ENCODE measurements around the gene ARHGAP8. TPM values are rescaled to one million over a fixed set of nuclear protein-coding genes. Genes with fewer than 3 reads are reported as not detected.

The ARHGAP8 gene
- total and polyA plus RNA-seq, 2 donors (not counting 3 experiments of a cell fraction or from before 2014, with no cell fraction given) = not detected

GRCh38 chr22:44760476-44760875 lies 8.1 kb downstream of the ARHGAP8 start:
- FAIRE-seq (no peak), DNase-seq (ENCODE audit: low read depth, low spot score) (no peak)
- no peak overlapping the region for H3K27ac ChIP-seq (ENCODE audit: insufficient read depth, low read depth, low read length)
- H4K20me1 ChIP-seq (replicated peaks; ENCODE audit: control insufficient read depth, extremely low read depth, insufficient read depth, low read length) = no peaks in the 10 kb centered on the region
- ChIA-PET CTCF (no interaction called here), POLR2A (no interaction called here)
- no peak overlapping the region for H2AFZ ChIP-seq (ENCODE audit: low read depth, low read length)
- H3K27me3 ChIP-seq (ENCODE audit: control insufficient read depth in 2 of 2, insufficient read depth in 2 of 2, low read length in 2 of 2) = peaks cover 0 to 6% of the 10 kb centered on the region in 2 experiments
- H3K36me3 ChIP-seq (ENCODE audit: control insufficient read depth in 2 of 2, extremely low read depth in 1 of 2, insufficient read depth in 2 of 2, low read length in 2 of 2) = no peaks in the 10 kb centered on the region
- BruUV-seq (replicated peaks) = no TSS peak
- no peak overlapping the region for H3K9ac ChIP-seq (replicated peaks; ENCODE audit: extremely low read depth, insufficient read depth, low read length)
- H3K4me2 ChIP-seq (ENCODE audit: insufficient read depth, low read length) = no peak overlapping the region
- no peaks in the 10 kb centered on the region for H3K79me2 ChIP-seq (ENCODE audit: control insufficient read depth, insufficient read depth, low read length)
- TF ChIP-seq GATA2 (IDR thresholded peaks at IDR 0.05; ENCODE audit: insufficient read depth, insufficient read length, low read depth, low read length) = no peak
- dilution Hi-C loops (cut with MboI; ENCODE audit: extremely low pct_ligation_motif_present, low sequenced_read_pairs) (no loop called here), intact Hi-C loops (cut with micrococcal nuclease) (no loop called here)
- H3K4me3 ChIP-seq (replicated peaks in 1 of 3; ENCODE audit: insufficient read depth in 1 of 3, low read depth in 1 of 3, low read length in 3 of 3) = no peak overlapping the region
- H3K9me1 ChIP-seq (replicated peaks; ENCODE audit: control insufficient read depth, extremely low read depth, insufficient read depth, low read length) = no peaks in the 10 kb centered on the region
- no peaks in the 10 kb centered on the region for H3K4me1 ChIP-seq (ENCODE audit: control insufficient read depth, extremely low read depth, insufficient read depth, low read length)
- no peaks in the 10 kb centered on the region for H3K9me3 ChIP-seq (replicated peaks; ENCODE audit: control insufficient read depth, insufficient read depth, low read length)

- BruUV-seq (replicated peaks) = no TSS peak
- Histone ChIP-seq H3K9me3 (replicated peaks; ENCODE audit: control insufficient read depth, insufficient read depth, low read length) (no peaks in the 10 kb centered on the region), H3K27me3 (ENCODE audit: control insufficient read depth in 2 of 2, insufficient read depth in 2 of 2, low read length in 2 of 2) (peaks cover 0 to 2% of the 10 kb centered on the region in 2 experiments), H3K36me3 (ENCODE audit: control insufficient read depth in 2 of 2, extremely low read depth in 1 of 2, insufficient read depth in 2 of 2, low read length in 2 of 2) (no peaks in the 10 kb centered on the region), H3K4me3 (replicated peaks in 1 of 3; ENCODE audit: insufficient read depth in 1 of 3, low read depth in 1 of 3, low read length in 3 of 3) (no peak overlapping the region), H2AFZ (ENCODE audit: low read depth, low read length) (no peak overlapping the region), H3K79me2 (ENCODE audit: control insufficient read depth, insufficient read depth, low read length) (no peaks in the 10 kb centered on the region), H3K9ac (replicated peaks; ENCODE audit: extremely low read depth, insufficient read depth, low read length) (no peak overlapping the region), H3K27ac (ENCODE audit: insufficient read depth, low read depth, low read length) (no peak overlapping the region), H4K20me1 (replicated peaks; ENCODE audit: control insufficient read depth, extremely low read depth, insufficient read depth, low read length) (no peaks in the 10 kb centered on the region), H3K9me1 (replicated peaks; ENCODE audit: control insufficient read depth, extremely low read depth, insufficient read depth, low read length) (no peaks in the 10 kb centered on the region), H3K4me1 (ENCODE audit: control insufficient read depth, extremely low read depth, insufficient read depth, low read length) (no peaks in the 10 kb centered on the region), H3K4me2 (ENCODE audit: insufficient read depth, low read length) (no peak overlapping the region)
- no peak for DNase-seq (ENCODE audit: low read depth, low spot score)
- intact Hi-C loops (cut with micrococcal nuclease) (no loop called here), dilution Hi-C loops (cut with MboI; ENCODE audit: extremely low pct_ligation_motif_present, low sequenced_read_pairs) (no loop called here)
- ChIA-PET POLR2A (no interaction called here), CTCF (no interaction called here)
- TF ChIP-seq EZH2 (IDR thresholded peaks at IDR 0.05; ENCODE audit: borderline replicate concordance, low read depth, low read length, severe bottlenecking) (no peak), MYC (IDR thresholded peaks at IDR 0.05; ENCODE audit: low read depth, low read length) (no peak), JUN (IDR thresholded peaks at IDR 0.05; ENCODE audit: borderline replicate concordance, insufficient read depth, insufficient read length, low read depth) (no peak), FOS (IDR thresholded peaks at IDR 0.05; ENCODE audit: borderline replicate concordance, insufficient read depth, low read length) (no peak), POLR2AphosphoS5 (IDR thresholded peaks at IDR 0.05; ENCODE audit: insufficient read depth, low read depth, low read length) (no peak), MAX (IDR thresholded peaks at IDR 0.05; ENCODE audit: insufficient read depth, insufficient read length) (no peak), GATA2 (IDR thresholded peaks at IDR 0.05; ENCODE audit: insufficient read depth, insufficient read length, low read depth, low read length) (no peak), POLR2A (IDR thresholded peaks at IDR 0.05; ENCODE audit: low read depth, low read length) (no peak), CTCF (IDR thresholded peaks at IDR 0.05; ENCODE audit: extremely low read depth in 1 of 2, insufficient read depth in 1 of 2, low read depth in 1 of 2, low read length in 2 of 2) (no peak)
- no peak for FAIRE-seq
Observed at GRCh38 chr22:44761025-44761424, 8.7 kb downstream of the ARHGAP8 start.
